ENCODE data around the gene FAR2. TPM values are rescaled to one million over a fixed set of nuclear protein-coding genes. Genes with fewer than 3 reads are reported as not detected.

FAR2 gene
- total RNA-seq, 4 donors from 2014 or later: 0.62 to 4.1 (median 2.6) TPM

DNA sequence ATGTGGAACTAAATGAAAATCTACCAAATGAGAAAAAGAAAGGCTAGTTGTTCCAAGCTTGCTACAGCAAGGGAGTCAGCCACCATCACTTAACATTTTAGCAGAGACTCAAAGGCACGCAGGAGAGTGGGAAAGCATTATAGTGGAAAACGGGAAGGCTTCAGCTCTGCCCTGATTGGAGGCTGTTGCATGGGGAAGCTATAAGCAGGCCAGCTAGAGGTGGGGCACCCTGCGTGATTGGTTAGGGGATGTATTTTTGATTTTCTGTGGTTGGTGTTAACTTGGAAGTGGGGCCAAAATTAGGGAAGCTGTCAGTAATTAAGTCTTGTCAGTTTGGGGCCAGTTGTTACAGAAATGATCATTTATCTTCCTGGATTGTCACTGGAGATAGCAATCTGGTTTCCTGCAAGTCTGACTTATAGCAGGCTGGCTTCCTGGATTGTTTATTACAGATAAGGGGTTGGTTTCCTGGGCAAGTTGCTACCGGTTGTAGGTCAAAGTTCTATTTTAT is 93.9 kb downstream of the FAR2 start:
- in situ Hi-C loops (cut with MboI; ENCODE audit: low sequenced_read_pairs in 4 of 4): no loop called here

DNA sequence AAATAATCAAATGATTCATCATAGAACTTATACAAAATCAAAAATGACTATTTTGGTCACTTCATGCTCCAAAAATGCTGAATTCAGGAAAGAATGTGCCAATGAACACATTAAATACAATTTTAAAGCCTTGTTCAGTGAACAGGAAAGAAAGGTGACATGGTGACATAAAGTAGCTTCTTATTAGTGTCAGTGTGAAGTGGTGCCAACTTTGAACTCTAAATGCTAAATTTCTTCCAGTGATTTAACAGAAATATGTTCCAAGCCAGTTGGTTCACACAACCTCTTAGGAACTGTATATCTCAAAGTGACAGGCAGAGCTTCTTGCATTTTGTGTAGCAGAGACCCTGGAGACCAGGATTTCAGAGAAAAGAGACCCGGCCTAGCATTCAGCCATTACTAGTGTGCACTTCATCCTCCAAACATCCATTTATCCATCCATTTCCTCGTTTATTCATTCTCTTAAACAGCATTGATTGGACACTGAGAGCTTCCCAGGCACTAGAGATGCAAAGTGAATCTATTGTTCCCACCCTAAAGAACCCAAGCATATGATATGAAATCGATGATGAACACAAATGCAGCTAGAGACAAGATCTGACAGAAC is 95.2 kb downstream of the FAR2 start:
- Histone ChIP-seq H3K27ac (no peak overlapping the region), H3K4me1 (peaks cover 3 to 8% of the 10 kb centered on the region in 2 donors), H3K9me3 (no peaks in the 10 kb centered on the region), H3K27me3 (no peaks in the 10 kb centered on the region), H3K4me3 (no peak overlapping the region), H3K36me3 (no peaks in the 10 kb centered on the region)
- ATAC-seq: no peak
- no peak for DNase-seq
- in situ Hi-C loops (cut with MboI; ENCODE audit: low sequenced_read_pairs in 4 of 4): no loop called here
- TF ChIP-seq POLR2A (IDR thresholded peaks at IDR 0.05): no peak
- TF ChIP-seq, protein P1, sequence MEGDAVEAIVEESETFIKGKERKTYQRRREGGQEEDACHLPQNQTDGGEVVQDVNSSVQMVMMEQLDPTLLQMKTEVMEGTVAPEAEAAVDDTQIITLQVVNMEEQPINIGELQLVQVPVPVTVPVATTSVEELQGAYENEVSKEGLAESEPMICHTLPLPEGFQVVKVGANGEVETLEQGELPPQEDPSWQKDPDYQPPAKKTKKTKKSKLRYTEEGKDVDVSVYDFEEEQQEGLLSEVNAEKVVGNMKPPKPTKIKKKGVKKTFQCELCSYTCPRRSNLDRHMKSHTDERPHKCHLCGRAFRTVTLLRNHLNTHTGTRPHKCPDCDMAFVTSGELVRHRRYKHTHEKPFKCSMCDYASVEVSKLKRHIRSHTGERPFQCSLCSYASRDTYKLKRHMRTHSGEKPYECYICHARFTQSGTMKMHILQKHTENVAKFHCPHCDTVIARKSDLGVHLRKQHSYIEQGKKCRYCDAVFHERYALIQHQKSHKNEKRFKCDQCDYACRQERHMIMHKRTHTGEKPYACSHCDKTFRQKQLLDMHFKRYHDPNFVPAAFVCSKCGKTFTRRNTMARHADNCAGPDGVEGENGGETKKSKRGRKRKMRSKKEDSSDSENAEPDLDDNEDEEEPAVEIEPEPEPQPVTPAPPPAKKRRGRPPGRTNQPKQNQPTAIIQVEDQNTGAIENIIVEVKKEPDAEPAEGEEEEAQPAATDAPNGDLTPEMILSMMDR (IDR thresholded peaks at IDR 0.05 in 4 of 5, conservative IDR thresholded peaks at IDR 0.05 in 1 of 5): no peak
- intact Hi-C loops (cut with DNase I; ENCODE audit: low total_unique reads): no loop called here

More for the DNA sequence above, 93.9 kb downstream of the FAR2 start:
- Histone ChIP-seq H3K27me3 (no peaks in the 10 kb centered on the region), H3K4me1 (peaks cover 3 to 8% of the 10 kb centered on the region in 2 donors), H3K27ac (peak overlapping the region in 1 of 4 donors; percentile 3), H3K9me3 (no peaks in the 10 kb centered on the region), H3K4me3 (no peak overlapping the region), H3K36me3 (no peaks in the 10 kb centered on the region)
- ATAC-seq (no peak), DNase-seq (peak in 1 of 2 donors; percentile 22)
- TF ChIP-seq POLR2A (IDR thresholded peaks at IDR 0.05): no peak
- TF ChIP-seq, protein P1 (IDR thresholded peaks at IDR 0.05 in 4 of 5, conservative IDR thresholded peaks at IDR 0.05 in 1 of 5): no peak
- intact Hi-C loops (cut with DNase I; ENCODE audit: low total_unique reads): no loop called here

DNA sequence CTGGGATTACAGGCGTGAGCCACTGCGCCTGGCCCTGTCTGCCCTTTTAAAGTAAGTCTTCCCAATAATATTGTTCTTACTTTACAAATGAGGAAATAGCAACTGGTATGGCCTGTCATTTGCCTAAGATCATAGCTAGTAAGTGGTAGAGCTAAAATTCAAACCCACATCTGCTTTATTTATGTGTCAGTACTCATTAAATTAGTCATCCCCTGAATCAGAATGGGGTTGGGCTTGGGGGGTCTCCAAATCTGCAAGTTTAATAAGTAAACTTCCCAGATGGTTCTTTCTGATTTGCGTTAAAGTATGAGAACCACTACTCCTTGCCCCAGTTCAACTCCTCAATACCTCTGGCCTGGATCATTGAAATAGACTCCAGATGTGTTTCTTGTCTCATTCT is 96.2 kb downstream of the FAR2 start:
- H3K36me3 ChIP-seq: no peaks in the 10 kb centered on the region
- no peaks in the 10 kb centered on the region for H3K27me3 ChIP-seq
- no peak for ATAC-seq
- no peaks in the 10 kb centered on the region for H3K9me3 ChIP-seq
- H3K4me3 ChIP-seq: no peak overlapping the region
- no peak overlapping the region for H3K27ac ChIP-seq
- in situ Hi-C loops (cut with MboI; ENCODE audit: low sequenced_read_pairs in 4 of 4) (no loop called here), intact Hi-C loops (cut with DNase I; ENCODE audit: low total_unique reads) (no loop called here)
- peaks cover 3 to 8% of the 10 kb centered on the region in 2 donors for H3K4me1 ChIP-seq
- TF ChIP-seq, protein P1 (IDR thresholded peaks at IDR 0.05 in 4 of 5, conservative IDR thresholded peaks at IDR 0.05 in 1 of 5): no peak
- TF ChIP-seq POLR2A (IDR thresholded peaks at IDR 0.05): no peak
- no peak for DNase-seq

DNA sequence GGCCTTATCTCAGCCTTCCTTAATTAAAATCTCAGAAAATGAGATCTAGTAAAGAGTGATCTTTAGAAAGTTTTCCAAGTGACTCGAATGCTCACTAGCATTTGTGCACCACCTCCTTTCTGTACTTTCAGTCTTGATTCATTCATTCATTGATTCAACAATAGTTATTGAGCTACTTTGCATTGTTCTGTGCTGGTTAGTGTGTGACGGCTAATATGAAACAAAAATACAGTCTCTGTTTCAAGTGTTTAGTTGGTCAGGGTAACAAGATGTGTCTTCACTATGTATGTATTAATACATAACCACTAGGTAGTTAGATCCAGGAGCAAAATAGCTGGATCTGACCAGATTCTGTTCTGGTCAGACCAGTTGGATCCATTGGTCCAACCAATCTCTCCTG is 100.9 kb downstream of the FAR2 start:
- no peaks in the 10 kb centered on the region for H3K9me3 ChIP-seq
- no peak for DNase-seq
- peaks cover 0 to 5% of the 10 kb centered on the region in 2 donors for H3K4me1 ChIP-seq
- no peaks in the 10 kb centered on the region for H3K36me3 ChIP-seq
- H3K27me3 ChIP-seq: no peaks in the 10 kb centered on the region
- TF ChIP-seq POLR2A (IDR thresholded peaks at IDR 0.05): no peak
- TF ChIP-seq, protein P1 (IDR thresholded peaks at IDR 0.05 in 4 of 5, conservative IDR thresholded peaks at IDR 0.05 in 1 of 5): no peak
- H3K4me3 ChIP-seq: no peak overlapping the region
- no peak overlapping the region for H3K27ac ChIP-seq
- no peak for ATAC-seq
- in situ Hi-C loops (cut with MboI; ENCODE audit: low sequenced_read_pairs in 4 of 4): no loop called here
- intact Hi-C loops (cut with DNase I; ENCODE audit: low total_unique reads): no loop called here

Measured in gastrocnemius medialis (tissue), 4 donors.